Body of pancreas (tissue), 4 donors: ENCODE data around the gene RHOXF1. TPM values are rescaled to one million over a fixed set of nuclear protein-coding genes. Genes with fewer than 3 reads are reported as not detected.
"Not testable (repeated sequence)": the region's sequence is repeated elsewhere in the genome, so short reads cannot be mapped to it uniquely, and the experiment has no call there.

ENCODE experiments used
- ATAC-seq: fragments of 150-250 bp; one replicate; pipeline ENCODE4 v1.9.1; 2016
- DNase-seq, 4 donors: peaks; one replicate each; pipeline ENCODE4 v3.0.0-alpha.2; 2019
- H3K27ac ChIP-seq, 4 donors: fragments of 200-600 bp; sonication (generic); 1 replicate in 3 of 4; 2 replicates in 1 of 4; pipeline versions ENCODE4 v1.5.1 to v1.6.1; 2016 to 2019; ENCODE audit warnings: mild to moderate bottlenecking in 1 of 4, mixed read lengths in 1 of 4, moderate library complexity in 1 of 4
- H3K27me3 ChIP-seq, 2 donors: fragments of 200-600 bp; sonication (generic); one replicate each; pipeline ENCODE4 v1.6.0; 2016; ENCODE audit warnings: mild to moderate bottlenecking in 1 of 2
- H3K36me3 ChIP-seq, 2 donors: fragments of 200-600 bp; sonication (generic); replicated peaks in 1 of 2; 2 replicates each; pipeline ENCODE4 v1.5.1; 2016; ENCODE audit warnings: low read depth in 2 of 2; ENCODE audit not compliant: insufficient read depth in 1 of 2
- H3K4me1 ChIP-seq: fragments of 200-600 bp; sonication (generic); one replicate; pipeline ENCODE4 v1.6.0; 2016
- H3K4me3 ChIP-seq, 2 donors: fragments of 200-600 bp; sonication (generic); 1 replicate in 1 of 2; 2 replicates in 1 of 2; pipeline ENCODE4 v1.5.1; 2016 to 2019
- H3K9me3 ChIP-seq, 3 donors: fragments of 200-600 bp; sonication (generic); 1 replicate in 2 of 3; 2 replicates in 1 of 3; pipeline ENCODE4 v1.5.1; 2016
- POLR2A ChIP-seq, 3 donors: fragments of 450-650 bp; IDR thresholded peaks; one replicate each; pipeline ENCODE4 v1.6.1; 2016; ENCODE audit warnings: antibody characterized with exemption in 3 of 3, mild to moderate bottlenecking in 2 of 3
- WGBS, 2 donors: methylation state at CpG; one replicate each; pipeline ENCODE4 v1.1.5; 2017; 5-methylcytosine and 5-hydroxymethylcytosine counted together
- intact Hi-C: fragments of 100-400 bp; cut with DNase I; formaldehyde crosslinking; loops from one replicate; pipeline ENCODE4 v1.15.1; 2023
- total RNA-seq, 2 donors: library from RNA; depleted of rRNA; stranded (reverse); fragments of >200 nt; gene quantifications; one replicate each; pipeline ENCODE4 v1.1.0, GENCODE V29; 2016
- TF ChIP-seq, protein P1 (sequence below), 7 experiments: fragments of 450-650 bp in 4 of 7; fragments of 200-600 bp in 3 of 7; sonication (generic) in 3 of 7; IDR thresholded peaks; one replicate each; pipeline ENCODE4 v1.5.1; 2016 to 2019; ENCODE audit warnings: antibody characterized with exemption in 7 of 7

The RHOXF1 gene
- total RNA-seq, 2 donors from 2014 or later = not detected

DNA sequence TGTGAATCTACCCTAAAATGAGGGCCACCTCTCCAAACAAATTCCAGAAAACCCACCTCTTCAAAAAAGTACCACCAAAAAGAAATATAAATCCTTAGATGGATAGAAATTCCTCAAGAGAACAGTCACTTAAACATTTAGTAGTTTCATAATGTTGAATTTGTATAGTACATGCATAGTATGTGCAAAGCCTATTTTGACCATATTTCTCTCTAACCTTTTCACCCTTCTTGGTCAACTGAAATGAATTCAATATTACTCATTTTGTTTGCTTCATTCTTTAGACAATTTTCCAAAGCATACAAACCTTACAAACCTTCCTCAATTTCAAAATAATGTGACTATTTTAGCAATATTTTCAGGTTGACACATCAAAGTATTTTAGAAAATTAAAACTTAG lies 4.1 kb downstream of the RHOXF1 start:
- intact Hi-C loops = no loop called here
- DNase-seq (no peak), ATAC-seq (no peak)
- H3K27me3 ChIP-seq = no peaks in the 10 kb centered on the region
- H3K9me3 ChIP-seq = no peaks in the 10 kb centered on the region
- TF ChIP-seq, protein P1, sequence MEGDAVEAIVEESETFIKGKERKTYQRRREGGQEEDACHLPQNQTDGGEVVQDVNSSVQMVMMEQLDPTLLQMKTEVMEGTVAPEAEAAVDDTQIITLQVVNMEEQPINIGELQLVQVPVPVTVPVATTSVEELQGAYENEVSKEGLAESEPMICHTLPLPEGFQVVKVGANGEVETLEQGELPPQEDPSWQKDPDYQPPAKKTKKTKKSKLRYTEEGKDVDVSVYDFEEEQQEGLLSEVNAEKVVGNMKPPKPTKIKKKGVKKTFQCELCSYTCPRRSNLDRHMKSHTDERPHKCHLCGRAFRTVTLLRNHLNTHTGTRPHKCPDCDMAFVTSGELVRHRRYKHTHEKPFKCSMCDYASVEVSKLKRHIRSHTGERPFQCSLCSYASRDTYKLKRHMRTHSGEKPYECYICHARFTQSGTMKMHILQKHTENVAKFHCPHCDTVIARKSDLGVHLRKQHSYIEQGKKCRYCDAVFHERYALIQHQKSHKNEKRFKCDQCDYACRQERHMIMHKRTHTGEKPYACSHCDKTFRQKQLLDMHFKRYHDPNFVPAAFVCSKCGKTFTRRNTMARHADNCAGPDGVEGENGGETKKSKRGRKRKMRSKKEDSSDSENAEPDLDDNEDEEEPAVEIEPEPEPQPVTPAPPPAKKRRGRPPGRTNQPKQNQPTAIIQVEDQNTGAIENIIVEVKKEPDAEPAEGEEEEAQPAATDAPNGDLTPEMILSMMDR (IDR thresholded peaks at IDR 0.05) = no peak
- no peak for TF ChIP-seq POLR2A (IDR thresholded peaks at IDR 0.05)
- no peaks in the 10 kb centered on the region for H3K36me3 ChIP-seq
- no peaks in the 10 kb centered on the region for H3K4me1 ChIP-seq
- H3K27ac ChIP-seq = no peak overlapping the region
- no peak overlapping the region for H3K4me3 ChIP-seq

DNA sequence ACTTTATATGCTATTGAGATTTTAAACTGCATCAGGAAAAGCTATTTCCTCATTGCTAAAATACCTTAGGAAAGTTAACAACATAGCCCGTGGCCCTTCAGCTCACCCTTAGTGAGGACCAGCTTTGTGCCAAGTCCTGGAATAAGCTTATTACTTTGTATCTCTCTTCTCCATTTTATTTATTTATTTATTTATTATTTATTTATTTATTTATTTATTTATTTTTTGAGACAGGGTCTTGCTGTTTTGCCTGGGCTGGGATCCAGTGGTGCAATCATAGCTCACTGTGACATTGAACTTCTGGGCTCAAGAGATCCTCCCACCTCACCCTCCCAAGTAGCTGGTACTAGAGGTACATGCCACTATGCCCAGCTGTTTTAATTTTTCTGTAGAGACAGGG lies 6.3 kb downstream of the RHOXF1 start:
- Histone ChIP-seq H3K36me3 (no peaks in the 10 kb centered on the region), H3K27me3 (no peaks in the 10 kb centered on the region), H3K9me3 (no peaks in the 10 kb centered on the region), H3K4me1 (no peaks in the 10 kb centered on the region), H3K4me3 (no peak overlapping the region), H3K27ac (no peak overlapping the region)
- intact Hi-C loops = no loop called here
- DNase-seq = no peak
- TF ChIP-seq, protein P1 (IDR thresholded peaks at IDR 0.05) = no peak
- TF ChIP-seq POLR2A (IDR thresholded peaks at IDR 0.05) = no peak
- ATAC-seq = no peak
- 67 to 75% methylated on average over 1 of the region's 1 CpG for WGBS, 2 donors

DNA sequence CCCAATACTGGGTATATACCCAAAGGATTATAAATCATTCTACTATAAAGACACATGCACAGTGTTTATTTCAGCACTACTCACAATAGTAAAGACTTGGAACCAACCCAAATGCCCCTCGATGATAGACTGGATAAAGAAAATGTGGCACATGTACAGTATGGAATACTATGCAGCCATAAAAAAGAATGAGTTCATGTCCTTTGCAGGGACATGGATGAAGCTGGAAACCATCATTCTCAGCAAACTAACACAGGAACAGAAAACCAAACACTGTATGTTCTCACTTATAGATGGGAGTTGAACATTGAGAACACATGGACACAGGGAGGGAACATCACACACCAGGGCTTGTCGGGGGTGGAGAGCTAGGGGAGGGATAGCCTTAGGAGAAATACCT lies 11.0 kb downstream of the RHOXF1 start:
- H3K4me3 ChIP-seq, DNase-seq, H3K4me1 ChIP-seq, H3K36me3 ChIP-seq, H3K27ac ChIP-seq, intact Hi-C loops, ATAC-seq, H3K9me3 ChIP-seq, H3K27me3 ChIP-seq: not testable (repeated sequence)
- 82 to 91% methylated on average over 2 of the region's 2 CpGs for WGBS, 2 donors

DNA sequence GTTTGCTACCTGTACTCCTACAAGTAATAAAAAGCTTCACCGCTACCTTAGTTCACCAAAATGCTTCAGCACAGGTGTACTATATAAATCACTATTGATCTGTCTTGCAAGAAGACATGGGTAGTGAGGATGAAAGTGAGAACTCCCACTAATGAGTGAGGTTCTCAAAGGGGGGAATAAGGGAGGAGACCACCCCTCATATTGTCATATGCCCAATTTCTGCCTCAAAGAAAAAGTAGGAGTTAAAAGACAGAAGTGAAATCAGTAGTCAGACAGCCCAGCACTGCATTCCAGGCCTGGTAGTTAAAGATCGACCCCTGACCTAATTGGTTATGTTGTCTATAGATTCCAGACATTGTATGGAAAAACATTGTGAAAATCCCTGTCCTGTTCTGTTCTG lies 14.7 kb downstream of the RHOXF1 start:
- H3K4me1 ChIP-seq, H3K36me3 ChIP-seq, ATAC-seq, H3K27me3 ChIP-seq, intact Hi-C loops, H3K4me3 ChIP-seq, H3K9me3 ChIP-seq, H3K27ac ChIP-seq, DNase-seq: not testable (repeated sequence)
- WGBS, 2 donors = 71 to 75% methylated on average over 2 of the region's 2 CpGs

DNA sequence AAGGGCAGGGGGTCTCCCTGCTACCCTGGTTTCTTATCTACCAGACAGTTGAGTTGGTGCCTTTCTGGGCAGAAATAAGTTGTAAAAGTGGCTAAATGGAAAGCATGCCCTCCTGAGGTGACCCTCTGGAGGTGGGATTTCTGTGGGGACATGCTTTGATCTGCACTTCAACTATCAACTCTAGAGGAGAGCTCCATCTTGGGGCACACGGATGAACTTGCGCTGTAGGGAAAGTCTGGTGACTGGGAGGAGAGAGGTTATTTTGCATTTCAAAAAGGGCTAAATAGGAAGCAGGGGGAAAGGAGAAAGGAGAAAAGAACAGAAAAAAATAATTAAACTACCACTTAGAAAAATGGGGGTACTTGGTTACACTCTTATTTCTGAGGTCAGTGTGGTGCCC lies 25.5 kb downstream of the RHOXF1 start:
- intact Hi-C loops = loop anchor here (10.0 kb wide), 1 partner anchor 115 kb away; no protein-coding TSS in a partner anchor
- ATAC-seq = no peak

More for the DNA sequence above, 25.5 kb downstream of the RHOXF1 start:
- Histone ChIP-seq H3K4me1 (no peaks in the 10 kb centered on the region), H3K27me3 (no peaks in the 10 kb centered on the region), H3K4me3 (no peak overlapping the region), H3K9me3 (no peaks in the 10 kb centered on the region), H3K36me3 (no peaks in the 10 kb centered on the region), H3K27ac (no peak overlapping the region)
- WGBS, 2 donors = 69 to 79% methylated on average over 2 of the region's 2 CpGs
- TF ChIP-seq, protein P1 (IDR thresholded peaks at IDR 0.05) = no peak
- DNase-seq = no peak
